ENCODE measurements around the gene TRIB2. TPM values are rescaled to one million over a fixed set of nuclear protein-coding genes. Genes with fewer than 3 reads are reported as not detected.

TRIB2 gene
- polyA plus RNA-seq, 2 of the 4 experiments (the other 2 are of a cell fraction): 0.17 to 0.32 TPM

GRCh38 chr2:12773586-12774394 lies 57.1 kb downstream of the TRIB2 start (continued):
- no peak for TF ChIP-seq E2F6 (IDR thresholded peaks at IDR 0.05; ENCODE audit: borderline replicate concordance, low read depth)
- TF ChIP-seq HOXA7 (CRISPR knock-in tag; IDR thresholded peaks at IDR 0.05): no peak
- no peak for TF ChIP-seq TP53 (CRISPR knock-in tag; IDR thresholded peaks at IDR 0.05)
- TF ChIP-seq, protein P1, sequence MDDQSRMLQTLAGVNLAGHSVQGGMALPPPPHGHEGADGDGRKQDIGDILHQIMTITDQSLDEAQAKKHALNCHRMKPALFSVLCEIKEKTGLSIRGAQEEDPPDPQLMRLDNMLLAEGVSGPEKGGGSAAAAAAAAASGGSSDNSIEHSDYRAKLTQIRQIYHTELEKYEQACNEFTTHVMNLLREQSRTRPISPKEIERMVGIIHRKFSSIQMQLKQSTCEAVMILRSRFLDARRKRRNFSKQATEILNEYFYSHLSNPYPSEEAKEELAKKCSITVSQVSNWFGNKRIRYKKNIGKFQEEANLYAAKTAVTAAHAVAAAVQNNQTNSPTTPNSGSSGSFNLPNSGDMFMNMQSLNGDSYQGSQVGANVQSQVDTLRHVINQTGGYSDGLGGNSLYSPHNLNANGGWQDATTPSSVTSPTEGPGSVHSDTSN (IDR thresholded peaks at IDR 0.05): no peak

- no peaks in the 10 kb centered on the region for H3K9me3 ChIP-seq
- CTCF ChIA-PET: no interaction called here
- no peaks in the 10 kb centered on the region for H3K4me1 ChIP-seq
- TF ChIP-seq, protein P2, sequence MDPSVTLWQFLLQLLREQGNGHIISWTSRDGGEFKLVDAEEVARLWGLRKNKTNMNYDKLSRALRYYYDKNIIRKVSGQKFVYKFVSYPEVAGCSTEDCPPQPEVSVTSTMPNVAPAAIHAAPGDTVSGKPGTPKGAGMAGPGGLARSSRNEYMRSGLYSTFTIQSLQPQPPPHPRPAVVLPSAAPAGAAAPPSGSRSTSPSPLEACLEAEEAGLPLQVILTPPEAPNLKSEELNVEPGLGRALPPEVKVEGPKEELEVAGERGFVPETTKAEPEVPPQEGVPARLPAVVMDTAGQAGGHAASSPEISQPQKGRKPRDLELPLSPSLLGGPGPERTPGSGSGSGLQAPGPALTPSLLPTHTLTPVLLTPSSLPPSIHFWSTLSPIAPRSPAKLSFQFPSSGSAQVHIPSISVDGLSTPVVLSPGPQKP (IDR thresholded peaks at IDR 0.05; ENCODE audit: low read depth, low read length): no peak
- TF ChIP-seq EP300 (IDR thresholded peaks at IDR 0.05) (no peak), CTCF (IDR thresholded peaks at IDR 0.05) (no peak), JUNB (IDR thresholded peaks at IDR 0.05) (no peak), REST (IDR thresholded peaks at IDR 0.05) (no peak), RNF2 (IDR thresholded peaks at IDR 0.05; ENCODE audit: borderline replicate concordance, low read depth) (no peak), TP53 (CRISPR knock-in tag; IDR thresholded peaks at IDR 0.05) (no peak), MYC (IDR thresholded peaks at IDR 0.05; ENCODE audit: borderline replicate concordance, low read length) (no peak), CHD2 (IDR thresholded peaks at IDR 0.05; ENCODE audit: low read length, partially characterized antibody) (no peak), RFX5 (IDR thresholded peaks at IDR 0.05) (no peak), TFCP2L1 (CRISPR knock-in tag; IDR thresholded peaks at IDR 0.05) (no peak), HDAC2 (IDR thresholded peaks at IDR 0.05) (no peak), HOXB5 (CRISPR knock-in tag; IDR thresholded peaks at IDR 0.05) (no peak), SMC3 (IDR thresholded peaks at IDR 0.05) (no peak), E2F6 (IDR thresholded peaks at IDR 0.05; ENCODE audit: borderline replicate concordance, low read depth) (no peak), HMGXB4 (CRISPR knock-in tag; IDR thresholded peaks at IDR 0.05; ENCODE audit: borderline replicate concordance) (no peak), POLR2A (IDR thresholded peaks at IDR 0.05; ENCODE audit: low read length) (no peak), GATA3 (IDR thresholded peaks at IDR 0.05; ENCODE audit: borderline replicate concordance) (no peak), BHLHE40 (IDR thresholded peaks at IDR 0.05; ENCODE audit: low read depth, low read length) (no peak)
- TF ChIP-seq, protein P3, sequence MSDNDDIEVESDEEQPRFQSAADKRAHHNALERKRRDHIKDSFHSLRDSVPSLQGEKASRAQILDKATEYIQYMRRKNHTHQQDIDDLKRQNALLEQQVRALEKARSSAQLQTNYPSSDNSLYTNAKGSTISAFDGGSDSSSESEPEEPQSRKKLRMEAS (IDR thresholded peaks at IDR 0.05): no peak
- no peak for ATAC-seq
- POLR2A ChIA-PET: no interaction called here
- H3K27ac ChIP-seq: no peak overlapping the region
- 0% methylated on average over 1 of the region's 1 CpG for WGBS (ENCODE audit: missing lambda C conversion rate)
- no peak for FAIRE-seq
- H3K4me3 ChIP-seq: no peak overlapping the region
- no peak overlapping the region for H3K4me2 ChIP-seq
- DNase-seq (ENCODE audit: low read depth in 1 of 2, low spot score in 1 of 2): no peak
These were observed 57.6 kb downstream of the TRIB2 start for GRCh38 chr2:12774395-12774727.

All from A549 (cell line).